PFSK-1 (cell line): ENCODE results near the gene NSUN6.

Experiments used
- POLR2AphosphoS5 ChIP-seq: IDR thresholded peaks from 2 replicates; pipeline ENCODE4 v1.6.1; 2012; ENCODE audit warnings: low read depth, mild to moderate bottlenecking, control low read depth, low read length, moderate library complexity
- REST ChIP-seq, 2 experiments: IDR thresholded peaks; 2 replicates each; pipeline versions ENCODE4 v1.6.1 to v1.8.0; 2011 to 2012; ENCODE audit warnings: low read depth in 2 of 2, low read length in 2 of 2, control low read depth in 1 of 2, inconsistent platforms in 1 of 2, mild to moderate bottlenecking in 1 of 2, moderate library complexity in 1 of 2; ENCODE audit not compliant: insufficient read depth in 1 of 2
- SIN3A ChIP-seq: IDR thresholded peaks from 2 replicates; pipeline ENCODE4 v1.6.1; 2012; ENCODE audit warnings: mild to moderate bottlenecking, low read length, moderate library complexity, borderline replicate concordance; ENCODE audit not compliant: insufficient read depth
- TAF1 ChIP-seq: IDR thresholded peaks from 2 replicates; pipeline ENCODE4 v1.6.1; 2012; ENCODE audit warnings: low read length, control low read depth, borderline replicate concordance; ENCODE audit not compliant: insufficient read depth

- TF ChIP-seq POLR2AphosphoS5 = no peak
- TF ChIP-seq SIN3A = no peak
- TF ChIP-seq TAF1 = no peak
- TF ChIP-seq REST (IDR thresholded peaks at IDR 0.05; ENCODE audit: insufficient read depth in 1 of 2, low read depth in 2 of 2, low read length in 2 of 2) = no peak
Measured at GRCh38 chr10:18582803-18583202, 68.6 kb downstream of the NSUN6 start.
